Caco-2 (cell line): ENCODE results near the gene KIF3A. TPM values are rescaled to one million over a fixed set of nuclear protein-coding genes. Genes with fewer than 3 reads are reported as not detected.

Experiments
- BruUV-seq: library from RNA; stranded (reverse); fragments of 400-500 nt; replicated peaks from 2 replicates; lab custom pipeline; 2021; lab: Mats Ljungman, UMichigan
- CTCF ChIA-PET: fragments of 300-600 bp; sonication (Branson Sonifier 250); formaldehyde crosslinking; loops from one replicate; lab custom pipeline; 2022; ENCODE audit warnings: antibody characterized with exemption; lab: Charles Lee
- POLR2A ChIA-PET: fragments of 300-600 bp; sonication (Branson Sonifier 250); formaldehyde crosslinking; loops from one replicate; lab custom pipeline; 2022; ENCODE audit warnings: antibody characterized with exemption; lab: Charles Lee
- DNase-seq, 2 experiments: peaks; one replicate each; pipeline versions ENCODE4 v3.0.0 to v3.0.0-alpha.2; 2020 to 2022
- H3K27me3 ChIP-seq: replicated peaks from 2 replicates; pipeline ENCODE4 v1.6.0; 2011; ENCODE audit warnings: low read length; ENCODE audit not compliant: control insufficient read depth, insufficient read depth
- H3K36me3 ChIP-seq: 2 replicates; pipeline ENCODE4 v1.5.1; 2011; ENCODE audit warnings: low read length; ENCODE audit not compliant: control insufficient read depth, insufficient read depth
- H3K4me1 ChIP-seq: fragments of 250-450 bp; sonication (Bioruptor Pico); 2 replicates; pipeline ENCODE4 v1.5.1; 2020; ENCODE audit warnings: mild to moderate bottlenecking
- H3K4me3 ChIP-seq: 2 replicates; pipeline ENCODE4 v1.5.1; 2011; ENCODE audit warnings: low read depth, mild to moderate bottlenecking, control low read depth, low read length
- H3K9me3 ChIP-seq: fragments of 250-450 bp; sonication (Bioruptor Pico); 2 replicates; pipeline ENCODE4 v1.5.1; 2020; ENCODE audit warnings: mild to moderate bottlenecking, moderate library complexity
- H3K27ac Mint-ChIP-seq: one replicate; pipeline ENCODE4 v1.8.0; 2022; ENCODE audit warnings: mixed read lengths; ENCODE audit not compliant: unreplicated experiment
- H3K27me3 Mint-ChIP-seq: one replicate; pipeline ENCODE4 v1.8.0; 2022; ENCODE audit warnings: mixed read lengths; ENCODE audit not compliant: insufficient read depth, unreplicated experiment
- H3K36me3 Mint-ChIP-seq: one replicate; pipeline ENCODE4 v1.8.0; 2022; ENCODE audit warnings: mild to moderate bottlenecking, mixed read lengths; ENCODE audit not compliant: insufficient read depth, unreplicated experiment
- H3K4me1 Mint-ChIP-seq: one replicate; pipeline ENCODE4 v1.8.0; 2022; ENCODE audit warnings: low read depth, mixed read lengths; ENCODE audit not compliant: unreplicated experiment
- H3K4me3 Mint-ChIP-seq: one replicate; pipeline ENCODE4 v1.8.0; 2022; ENCODE audit warnings: mild to moderate bottlenecking, moderate library complexity, mixed read lengths; ENCODE audit not compliant: unreplicated experiment
- H3K9me3 Mint-ChIP-seq: one replicate; pipeline ENCODE4 v1.8.0; 2022; ENCODE audit warnings: mixed read lengths; ENCODE audit not compliant: unreplicated experiment
- intact Hi-C: fragments of 100-400 bp; cut with micrococcal nuclease; formaldehyde crosslinking; loops from one replicate; pipeline ENCODE4 v1.10.0; 2022; ENCODE audit not compliant: unreplicated experiment
- total RNA-seq: library from RNA; stranded (reverse); gene quantifications from 2 replicates; pipeline ENCODE4 v1.2.3, GENCODE V29; 2022
- TF ChIP-seq, protein P1 (sequence below), 2 experiments: fragments of 200-600 bp in 1 of 2; IDR thresholded peaks; 1 replicate in 1 of 2; 2 replicates in 1 of 2; pipeline versions ENCODE4 v1.5.1 to v1.8.0; 2011 to 2022; ENCODE audit warnings: antibody characterized with exemption in 1 of 2, control low read depth in 1 of 2, inconsistent platforms in 1 of 2, low read depth in 1 of 2, low read length in 1 of 2, mild to moderate bottlenecking in 1 of 2, moderate library complexity in 1 of 2; ENCODE audit not compliant: insufficient read depth in 1 of 2, severe bottlenecking in 1 of 2, unreplicated experiment in 1 of 2

Gene KIF3A
- total RNA-seq, 1 experiment from 2014 or later = 12.7 TPM

- no peaks in the 10 kb centered on the region for H3K27me3 Mint-ChIP-seq
- TF ChIP-seq, protein P1, sequence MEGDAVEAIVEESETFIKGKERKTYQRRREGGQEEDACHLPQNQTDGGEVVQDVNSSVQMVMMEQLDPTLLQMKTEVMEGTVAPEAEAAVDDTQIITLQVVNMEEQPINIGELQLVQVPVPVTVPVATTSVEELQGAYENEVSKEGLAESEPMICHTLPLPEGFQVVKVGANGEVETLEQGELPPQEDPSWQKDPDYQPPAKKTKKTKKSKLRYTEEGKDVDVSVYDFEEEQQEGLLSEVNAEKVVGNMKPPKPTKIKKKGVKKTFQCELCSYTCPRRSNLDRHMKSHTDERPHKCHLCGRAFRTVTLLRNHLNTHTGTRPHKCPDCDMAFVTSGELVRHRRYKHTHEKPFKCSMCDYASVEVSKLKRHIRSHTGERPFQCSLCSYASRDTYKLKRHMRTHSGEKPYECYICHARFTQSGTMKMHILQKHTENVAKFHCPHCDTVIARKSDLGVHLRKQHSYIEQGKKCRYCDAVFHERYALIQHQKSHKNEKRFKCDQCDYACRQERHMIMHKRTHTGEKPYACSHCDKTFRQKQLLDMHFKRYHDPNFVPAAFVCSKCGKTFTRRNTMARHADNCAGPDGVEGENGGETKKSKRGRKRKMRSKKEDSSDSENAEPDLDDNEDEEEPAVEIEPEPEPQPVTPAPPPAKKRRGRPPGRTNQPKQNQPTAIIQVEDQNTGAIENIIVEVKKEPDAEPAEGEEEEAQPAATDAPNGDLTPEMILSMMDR (IDR thresholded peaks at IDR 0.05; ENCODE audit: insufficient read depth in 1 of 2, low read depth in 1 of 2, low read length in 1 of 2, severe bottlenecking in 1 of 2, unreplicated experiment in 1 of 2) = no peak
- no peaks in the 10 kb centered on the region for H3K9me3 Mint-ChIP-seq
- Histone ChIP-seq H3K4me1 (peaks cover 5% of the 10 kb centered on the region; the same call in 1 of the 2 replicates), H3K4me3 (no peak within 1 kb of the TSS), H3K9me3 (no peaks in the 10 kb centered on the region), H3K36me3 (no peaks in the 10 kb centered on the region), H3K27me3 (no peaks in the 10 kb centered on the region)
- POLR2A ChIA-PET = no interaction called here
- no peak for DNase-seq
- BruUV-seq = no TSS peak
- H3K4me3 Mint-ChIP-seq = no peak within 1 kb of the TSS
- H3K36me3 Mint-ChIP-seq = no peaks in the 10 kb centered on the region
- H3K27ac Mint-ChIP-seq = no peak within 1 kb of the TSS
- intact Hi-C loops = loop anchor here (10.0 kb wide), 1 partner anchor 149 kb away; no protein-coding TSS in a partner anchor
- CTCF ChIA-PET = no interaction called here
- no peaks in the 10 kb centered on the region for H3K4me1 Mint-ChIP-seq
Observed at GRCh38 chr5:132673939-132674630, 63.3 kb downstream of the KIF3A start, which contains the start of gene IL4. TSS of gene IL4 (plus strand) at chr5:132673989. CDS start at chr5:132674051, 62 bp downstream.

DNA sequence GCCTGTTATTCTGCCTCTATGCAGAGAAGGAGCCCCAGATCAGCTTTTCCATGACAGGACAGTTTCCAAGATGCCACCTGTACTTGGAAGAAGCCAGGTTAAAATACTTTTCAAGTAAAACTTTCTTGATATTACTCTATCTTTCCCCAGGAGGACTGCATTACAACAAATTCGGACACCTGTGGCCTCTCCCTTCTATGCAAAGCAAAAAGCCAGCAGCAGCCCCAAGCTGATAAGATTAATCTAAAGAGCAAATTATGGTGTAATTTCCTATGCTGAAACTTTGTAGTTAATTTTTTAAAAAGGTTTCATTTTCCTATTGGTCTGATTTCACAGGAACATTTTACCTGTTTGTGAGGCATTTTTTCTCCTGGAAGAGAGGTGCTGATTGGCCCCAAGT, 63.9 kb downstream of the KIF3A start:
- Mint-ChIP-seq H3K4me1 (no peaks in the 10 kb centered on the region), H3K27me3 (no peaks in the 10 kb centered on the region), H3K9me3 (no peaks in the 10 kb centered on the region), H3K4me3 (no peak overlapping the region), H3K27ac (no peak overlapping the region), H3K36me3 (no peaks in the 10 kb centered on the region)
- BruUV-seq = no TSS peak
- Histone ChIP-seq H3K4me3 (no peak overlapping the region), H3K4me1 (peaks cover 5% of the 10 kb centered on the region; the same call in 1 of the 2 replicates), H3K36me3 (no peaks in the 10 kb centered on the region), H3K9me3 (no peaks in the 10 kb centered on the region), H3K27me3 (no peaks in the 10 kb centered on the region)
- no peak for DNase-seq
- ChIA-PET CTCF (no interaction called here), POLR2A (interaction anchor here (0.6 kb wide), 1 partner anchor 31 kb away, joined by 3 read pairs; no protein-coding TSS in a partner anchor)
- TF ChIP-seq, protein P1 (IDR thresholded peaks at IDR 0.05; ENCODE audit: insufficient read depth in 1 of 2, low read depth in 1 of 2, low read length in 1 of 2, severe bottlenecking in 1 of 2, unreplicated experiment in 1 of 2) = no peak
- intact Hi-C loops = loop anchor here (10.0 kb wide), 1 partner anchor 149 kb away; no protein-coding TSS in a partner anchor

DNA sequence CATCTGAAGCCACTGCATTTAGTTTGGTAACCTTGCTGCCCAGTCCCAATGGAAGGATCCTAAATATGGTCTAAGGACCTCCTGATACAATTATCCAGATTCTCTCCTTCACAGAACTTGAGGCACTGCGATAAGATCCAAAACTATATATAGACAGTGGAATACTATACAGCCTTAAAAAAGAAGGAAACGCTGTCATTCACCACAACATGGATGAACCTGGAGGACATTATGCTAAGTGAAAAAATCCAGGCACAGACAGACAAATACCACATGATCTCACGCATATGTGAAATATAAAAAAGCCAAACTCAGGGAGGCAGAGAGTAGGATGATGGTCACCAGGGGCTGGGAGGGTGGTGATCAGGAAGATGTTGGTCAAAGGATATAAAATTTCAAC, 66.3 kb downstream of the KIF3A start:
- no TSS peak for BruUV-seq
- H3K4me3 Mint-ChIP-seq = no peak overlapping the region
- no peaks in the 10 kb centered on the region for H3K27me3 Mint-ChIP-seq
- no peaks in the 10 kb centered on the region for H3K9me3 ChIP-seq
- no peak overlapping the region for H3K4me3 ChIP-seq
- H3K27ac Mint-ChIP-seq = no peak overlapping the region
- intact Hi-C loops = loop anchor here (10.0 kb wide), 1 partner anchor 146 kb away; no protein-coding TSS in a partner anchor
- TF ChIP-seq, protein P1 (IDR thresholded peaks at IDR 0.05; ENCODE audit: insufficient read depth in 1 of 2, low read depth in 1 of 2, low read length in 1 of 2, severe bottlenecking in 1 of 2, unreplicated experiment in 1 of 2) = no peak
- POLR2A ChIA-PET = no interaction called here
- CTCF ChIA-PET = no interaction called here
- no peaks in the 10 kb centered on the region for H3K36me3 Mint-ChIP-seq
- H3K36me3 ChIP-seq = no peaks in the 10 kb centered on the region
- H3K27me3 ChIP-seq = no peaks in the 10 kb centered on the region
- peaks cover 10% of the 10 kb centered on the region for H3K4me1 ChIP-seq
- H3K4me1 Mint-ChIP-seq = peaks cover 12% of the 10 kb centered on the region
- no peaks in the 10 kb centered on the region for H3K9me3 Mint-ChIP-seq
- DNase-seq = no peak
